HG03159 (cell line): Measurements from ENCODE around the gene MGRN1.
"Not testable (repeated sequence)": the region's sequence is repeated elsewhere in the genome, so short reads cannot be mapped to it uniquely, and the experiment has no call there.

Experiments used
- ATAC-seq: cut with Tn5 transposase; IDR thresholded peaks from one replicate; pipeline ENCODE4 v1.9.1; 2021; ENCODE audit warnings: mild to moderate bottlenecking, moderate library complexity; ENCODE audit not compliant: unreplicated experiment

MGRN1 gene

DNA sequence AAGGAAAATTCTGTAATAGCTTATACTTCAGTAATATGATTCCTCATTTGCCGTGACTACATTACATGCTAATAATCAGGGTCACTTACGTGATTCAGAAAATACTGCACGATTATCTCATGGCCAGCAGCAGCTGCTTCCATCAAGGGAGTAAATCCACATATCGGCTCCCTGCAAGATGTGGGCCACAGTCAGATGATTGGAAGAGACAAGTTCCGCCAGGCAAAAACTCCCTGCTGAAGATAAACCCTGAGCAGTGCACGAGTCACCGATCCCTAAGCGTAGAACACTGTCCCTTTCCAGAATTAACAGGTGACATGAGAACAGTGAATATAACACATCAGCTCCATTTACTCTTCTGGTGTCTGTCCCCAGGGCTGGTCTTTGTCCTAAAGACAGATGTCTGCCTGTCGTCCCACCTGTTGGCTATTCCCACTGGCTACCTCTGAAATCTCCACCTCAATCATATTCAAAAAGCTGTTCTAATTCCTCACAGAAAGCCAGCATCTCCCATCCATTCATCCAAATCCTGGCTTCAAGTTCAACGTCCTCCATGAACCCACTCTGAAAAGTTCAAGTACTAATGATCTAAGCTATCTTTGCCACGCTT is 100.1 kb downstream of the MGRN1 start:
- ATAC-seq, result no peak

DNA sequence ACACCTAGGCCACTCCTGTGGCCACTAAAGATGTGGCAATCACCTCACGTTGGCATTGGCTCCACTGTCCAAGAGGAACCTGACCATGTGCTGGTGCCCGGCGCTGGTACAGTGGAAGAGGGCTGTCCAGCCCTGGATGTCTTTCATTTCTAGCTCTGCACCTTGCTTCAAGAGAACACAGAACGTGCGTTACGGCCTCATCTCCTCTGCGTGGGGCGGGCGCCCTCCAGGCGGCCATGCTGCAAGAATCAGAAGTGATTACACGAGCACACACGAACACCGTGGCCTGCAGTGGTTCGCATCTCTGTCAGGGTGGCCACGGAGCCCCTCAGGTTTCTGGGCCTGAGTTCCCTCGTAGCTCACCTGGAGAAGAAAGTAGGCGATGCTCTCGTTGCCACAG is 102.0 kb downstream of the MGRN1 start:
- no peak for ATAC-seq

GRCh38 chr16:4728676-4729075 is 104.0 kb downstream of the MGRN1 start:
- no peak for ATAC-seq

DNA sequence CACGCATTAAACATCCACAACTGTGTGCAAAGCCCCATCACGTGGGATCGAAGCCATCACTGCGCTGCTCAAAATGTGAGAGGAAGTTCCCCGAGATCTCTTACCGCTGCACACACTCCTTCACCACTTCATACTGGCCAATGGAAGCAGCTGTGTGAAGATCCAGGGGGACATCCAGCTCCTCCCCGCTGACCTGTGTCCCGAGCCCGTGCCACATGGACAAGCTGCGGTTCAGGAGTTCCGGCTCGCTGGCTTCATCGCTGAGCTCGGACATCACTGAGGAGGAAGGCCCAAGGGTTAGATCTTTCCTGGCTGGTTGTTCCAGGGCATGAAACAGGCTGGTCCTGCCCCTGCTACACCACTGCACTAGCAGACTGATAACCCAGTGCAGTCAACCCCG is 105.2 kb downstream of the MGRN1 start:
- ATAC-seq, result no peak

DNA sequence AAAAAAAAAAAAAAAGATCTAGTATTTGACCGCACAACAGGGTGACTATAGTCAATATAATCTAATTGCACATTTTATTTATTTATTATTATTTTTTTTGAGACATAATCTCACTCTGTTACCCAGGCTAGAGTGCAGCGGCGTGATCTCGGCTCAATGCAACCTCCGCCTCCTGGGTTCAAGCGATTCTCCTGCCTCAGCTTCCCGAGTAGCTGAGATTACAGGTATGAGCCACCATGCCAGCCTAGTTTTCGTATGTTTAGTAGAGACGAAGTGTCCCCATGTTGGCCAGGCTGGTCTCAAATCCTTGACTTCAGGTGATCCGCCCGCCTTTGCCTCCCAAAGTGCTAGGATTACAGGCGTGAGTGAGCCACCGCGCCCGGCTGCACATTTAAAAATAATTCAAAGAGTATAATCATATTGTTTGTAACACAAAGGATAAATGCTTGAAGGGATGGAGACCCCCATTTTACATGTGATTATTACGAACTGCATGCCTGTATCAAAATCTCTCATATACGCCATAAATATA is 108.7 kb downstream of the MGRN1 start:
- ATAC-seq, result no peak

- ATAC-seq, result peak; percentile 18
Observed at GRCh38 chr16:4733747-4734062, 109.1 kb downstream of the MGRN1 start.

DNA sequence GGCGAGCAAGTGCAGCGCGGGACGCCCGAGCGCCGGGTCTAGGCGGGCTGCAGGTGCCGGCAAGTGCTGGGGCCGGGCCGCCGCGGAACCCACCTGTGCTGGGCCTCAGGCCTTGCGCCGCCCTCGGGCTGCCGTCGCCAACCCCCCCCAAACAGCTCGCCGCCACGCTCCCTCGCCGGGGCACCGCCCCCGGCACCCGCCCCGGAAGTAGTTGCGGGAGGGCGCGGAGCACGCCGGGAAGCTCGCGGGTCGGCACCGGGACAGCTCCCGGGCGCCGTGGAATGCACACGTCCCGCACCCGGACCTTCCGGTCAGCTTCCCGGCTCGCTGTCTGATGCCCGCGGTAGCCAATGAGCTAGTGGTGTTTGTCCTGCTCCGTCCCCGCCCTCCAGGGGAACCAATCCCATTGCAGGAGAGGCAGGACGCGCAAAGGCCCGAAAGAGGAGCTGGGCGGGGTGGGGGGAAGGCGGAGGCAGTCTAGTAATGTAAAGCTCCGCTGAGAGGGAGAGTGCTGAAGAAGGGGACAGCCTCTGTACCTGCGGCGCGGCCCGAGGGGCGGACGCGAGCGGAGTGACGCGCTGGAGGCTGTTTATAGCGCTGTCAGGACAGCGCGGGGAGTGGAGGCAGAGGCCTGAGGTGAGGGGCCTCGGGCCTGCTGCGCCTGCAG is 109.6 kb downstream of the MGRN1 start, which contains the start of the genes ANKS3 and DNAAF8:
TSS of gene ANKS3 (minus strand) at position 209 of the 667 bp plus-strand sequence. CDS start 4,122 bp downstream, outside the sequence.
TSS of gene DNAAF8 (plus strand) at position 475 of the 667 bp plus-strand sequence. CDS start 1,978 bp downstream, outside the sequence.
- ATAC-seq, result peak; percentile 72

- peak; percentile 58 for ATAC-seq
Observed at GRCh38 chr16:4734730-4735535, 110.3 kb downstream of the MGRN1 start.

- no peak for ATAC-seq
Observed at GRCh38 chr16:4736546-4736945, 111.9 kb downstream of the MGRN1 start.

DNA sequence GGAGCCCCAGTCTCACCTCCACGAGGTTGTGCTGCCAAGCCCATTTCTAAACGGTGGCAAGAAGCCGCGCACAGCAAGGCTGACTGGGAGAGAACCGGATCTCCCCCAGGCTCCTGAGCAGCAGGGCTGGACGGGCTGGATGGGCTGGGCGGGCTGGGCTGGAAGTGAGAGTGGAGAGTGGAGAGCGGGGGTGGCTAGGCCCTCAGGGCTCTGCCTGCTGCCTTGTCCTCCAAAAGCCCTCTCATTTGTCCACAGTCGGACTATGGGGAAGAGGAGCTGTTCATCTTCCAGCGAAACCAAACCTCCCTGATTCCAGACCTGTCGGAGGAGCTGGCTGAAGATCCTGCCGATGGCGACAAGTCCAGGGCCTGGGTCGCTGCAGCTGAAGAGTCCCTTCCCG is 112.9 kb downstream of the MGRN1 start:
- no peak for ATAC-seq

DNA sequence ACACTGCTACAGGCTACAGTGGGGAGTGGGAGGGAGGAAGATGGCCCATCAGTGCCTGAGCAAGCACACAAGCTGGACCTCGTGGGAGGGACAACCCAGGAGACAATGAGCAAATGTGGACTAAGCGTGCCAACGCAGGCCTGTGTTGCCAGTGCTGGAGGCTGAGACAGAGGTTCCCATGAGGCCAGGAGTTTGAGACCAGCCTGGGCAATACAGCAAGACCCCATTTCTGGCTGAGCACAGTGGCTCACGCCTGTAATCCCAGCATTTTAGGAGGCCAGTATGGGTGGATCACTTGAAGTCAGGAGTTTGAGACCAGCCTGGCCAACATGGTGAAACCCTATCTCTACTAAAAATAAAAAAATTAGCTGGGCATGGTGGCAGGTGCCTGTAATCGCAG is 113.7 kb downstream of the MGRN1 start:
- ATAC-seq, result not testable (repeated sequence)
